Left ventricle myocardium superior (tissue), 1 donor: ENCODE measurements around the gene UBE3A. TPM values are rescaled to one million over a fixed set of nuclear protein-coding genes. Genes with fewer than 3 reads are reported as not detected.
A peak's percentile ranks its signal among the peaks of the same experiment; 100 is the strongest.

Experiments
- ATAC-seq: fragments of 200-7000 bp; cut with Tn5 transposase; one replicate; pipeline ENCODE4 v1.9.1; 2020; ENCODE audit warnings: mild to moderate bottlenecking, moderate library complexity
- DNase-seq: peaks from one replicate; pipeline ENCODE4 v3.0.0-alpha.2; 2020
- intact Hi-C: fragments of 100-400 bp; cut with micrococcal nuclease; formaldehyde crosslinking; loops from one replicate; pipeline ENCODE4 v1.11.0; 2022
- total RNA-seq: library from RNA; stranded (reverse); fragmentation: NEBNext Ultra II Directional; extraction: Animal tissue kit (Norgen Biotek cat#: 25700); gene quantifications from one replicate; pipeline ENCODE4 v1.2.1, GENCODE V29; 2021
- donor health status: DM: no; HTN: yes; CAD: no; lungs with severe emphysema.

UBE3A gene
- total RNA-seq, 1 donor from 2014 or later, result 103 TPM

DNA sequence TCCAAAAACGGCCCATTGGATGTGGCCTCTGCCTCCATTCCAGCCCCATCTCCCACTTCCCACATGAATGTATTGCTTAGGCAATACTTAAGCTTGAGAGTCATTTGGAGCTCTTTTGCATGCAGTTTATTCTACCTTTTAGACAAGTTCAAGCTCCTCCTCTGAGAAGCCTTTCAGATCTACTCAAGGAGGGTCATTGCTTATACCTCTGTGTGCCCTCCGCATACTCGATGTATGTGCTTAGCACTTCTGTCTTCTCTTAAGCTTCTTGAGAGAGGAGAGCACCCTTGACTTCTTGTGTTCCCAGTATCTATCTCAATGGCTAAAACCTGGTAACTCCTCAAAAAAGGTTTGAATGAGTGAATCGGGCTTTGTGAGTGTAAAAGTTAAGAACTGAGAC is 6.6 kb upstream of the UBE3A start:
- ATAC-seq (no peak), DNase-seq (no peak)
- intact Hi-C loops, result no loop called here

DNA sequence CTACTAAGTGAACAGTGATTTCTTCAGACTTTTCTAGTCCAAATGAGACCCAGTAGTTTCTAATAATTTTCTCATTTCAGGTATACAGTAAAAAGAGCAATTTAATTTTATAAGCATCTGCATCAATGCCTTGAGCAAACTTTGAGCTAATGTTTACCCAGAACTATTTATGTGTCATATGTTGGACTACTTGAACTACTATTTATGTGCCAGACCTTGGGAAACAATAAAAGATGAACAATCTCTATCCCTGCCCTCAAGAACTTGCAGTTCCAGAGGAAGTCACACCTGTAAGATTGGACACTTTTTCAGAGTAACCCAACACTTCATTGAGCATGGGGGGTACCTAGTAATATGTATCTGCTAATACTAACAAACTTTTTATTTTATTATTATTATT is 2.3 kb upstream of the UBE3A start:
- no peak for DNase-seq
- intact Hi-C loops, result no loop called here
- ATAC-seq, result no peak

DNA sequence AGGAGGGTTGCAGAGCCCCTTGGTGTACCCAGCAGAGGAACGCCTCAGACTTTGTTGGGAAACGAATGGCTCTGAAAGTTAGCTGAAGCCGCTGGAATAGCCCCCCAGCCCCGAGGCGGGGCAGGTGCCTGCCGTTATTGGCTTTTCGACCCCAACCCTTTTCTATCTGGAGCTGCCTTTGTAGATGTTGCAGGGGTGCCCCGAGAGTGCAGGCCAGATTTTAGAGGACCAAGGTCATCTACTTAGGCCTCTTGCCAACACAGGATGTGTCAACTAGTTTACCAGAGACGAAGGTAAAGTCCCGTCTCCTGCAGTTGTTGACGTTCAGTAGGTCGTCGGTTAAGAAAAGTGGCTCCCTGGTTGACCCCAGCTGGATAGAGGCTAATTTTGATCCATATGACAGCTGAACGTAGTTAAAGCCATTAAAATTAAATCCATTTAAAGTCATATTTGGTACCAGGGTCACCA is 579 bp upstream of the UBE3A start:
- no peak for DNase-seq
- intact Hi-C loops, result loop anchor here (5.0 kb wide), 1 partner anchor 102 kb away; no protein-coding TSS in a partner anchor
- ATAC-seq, result peak; percentile 7

DNA sequence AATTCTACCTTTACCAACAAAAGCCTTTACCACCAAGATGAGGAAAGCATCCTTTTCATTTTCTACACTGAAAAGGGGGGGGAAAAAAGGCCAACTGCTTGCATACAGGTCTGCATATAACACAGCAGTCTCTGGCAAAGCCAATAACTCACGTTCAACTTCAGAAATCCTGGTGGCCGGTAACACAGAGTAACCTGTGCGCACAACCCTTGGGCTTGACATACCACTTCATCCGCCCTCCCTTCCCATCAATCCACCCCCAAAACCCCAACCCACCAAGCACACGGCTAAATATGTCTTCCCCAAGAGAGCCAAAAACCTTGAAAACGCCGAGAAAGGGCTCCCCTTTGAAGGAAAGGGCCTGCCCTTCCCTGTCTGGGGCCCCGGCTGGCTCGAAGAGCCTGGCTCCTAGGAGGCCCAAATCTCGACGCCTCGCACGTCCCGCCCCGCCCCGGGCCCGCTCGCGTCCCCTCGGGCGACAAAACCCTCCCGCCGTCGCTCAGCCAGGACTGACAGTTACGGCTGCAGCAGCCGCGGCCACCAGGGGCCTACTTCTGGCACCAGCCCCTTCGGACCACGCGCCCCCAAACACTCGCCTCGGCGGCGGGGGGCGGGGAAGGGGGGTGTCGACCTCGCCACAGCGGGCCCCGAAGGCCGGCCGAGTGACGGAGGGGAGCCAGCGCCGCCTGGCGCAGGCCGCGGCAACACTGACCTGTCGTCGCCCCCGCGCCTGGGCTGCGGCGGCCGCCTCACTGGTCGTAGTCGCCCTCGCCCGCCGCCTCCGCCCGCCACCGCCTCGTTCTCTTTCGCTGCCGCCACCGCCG is 835 bp downstream of the UBE3A start:
- DNase-seq, result peak; percentile 79
- peak; percentile 78 for ATAC-seq
- intact Hi-C loops, result loop anchor here (5.0 kb wide), 1 partner anchor 101 kb away; no protein-coding TSS in a partner anchor

DNA sequence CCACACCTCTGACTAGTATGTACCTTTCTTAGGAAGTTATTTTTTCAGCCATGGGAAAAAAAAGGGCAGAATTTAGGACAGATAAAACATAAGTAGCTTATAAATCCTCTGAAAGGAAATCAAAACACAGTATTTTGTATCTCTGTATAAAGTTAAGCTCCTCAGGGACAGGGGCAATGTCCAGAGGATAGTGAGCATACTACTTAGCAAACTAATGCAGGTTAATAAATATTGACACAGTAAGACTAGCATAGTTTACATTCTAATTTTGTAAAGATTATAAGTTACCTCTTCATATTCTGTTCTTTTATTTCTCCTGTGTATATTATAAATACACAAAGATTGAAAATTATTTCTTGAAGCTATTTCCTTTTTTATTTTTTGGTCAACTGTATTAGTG is 2.1 kb downstream of the UBE3A start:
- DNase-seq (no peak), ATAC-seq (no peak)
- intact Hi-C loops, result loop anchor here (5.0 kb wide), 1 partner anchor 99 kb away; no protein-coding TSS in a partner anchor

DNA sequence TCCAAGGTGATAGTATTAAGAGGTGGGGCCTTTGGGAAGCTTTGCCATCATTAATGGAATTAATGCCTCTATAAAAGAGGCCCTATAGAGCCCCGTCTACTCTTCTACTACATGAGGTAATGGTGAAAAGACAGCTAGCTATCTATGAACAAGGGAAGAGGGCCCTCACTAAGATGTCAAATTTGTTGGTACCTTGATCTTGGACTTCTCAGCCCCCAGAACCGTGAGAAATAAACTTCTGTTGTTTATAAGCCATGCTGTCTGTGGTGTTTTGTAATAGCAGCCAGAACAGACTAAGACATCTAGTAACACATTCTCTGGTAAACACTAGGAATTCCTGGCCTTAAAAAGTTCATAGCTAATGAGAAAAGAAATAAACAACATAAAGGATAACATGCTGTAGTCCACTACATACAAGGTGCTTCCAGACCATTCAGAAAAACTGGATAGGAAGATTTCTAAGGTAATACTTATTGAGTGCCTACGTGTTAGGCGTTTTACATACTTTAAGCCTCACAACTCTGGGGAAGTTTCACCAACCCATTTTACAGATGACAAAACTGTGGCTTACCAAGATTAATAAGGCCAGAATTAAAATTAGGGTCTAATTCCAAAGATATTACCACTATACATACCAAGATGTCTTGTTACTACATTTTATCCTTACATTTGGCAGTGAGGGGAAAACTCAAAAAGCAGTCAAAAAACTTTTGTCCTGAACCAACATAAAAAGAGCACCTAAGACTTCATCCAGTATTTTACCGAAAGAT is 3.2 kb downstream of the UBE3A start:
- DNase-seq (no peak), ATAC-seq (no peak)
- intact Hi-C loops, result loop anchor here (5.0 kb wide), 1 partner anchor 98 kb away; no protein-coding TSS in a partner anchor

DNA sequence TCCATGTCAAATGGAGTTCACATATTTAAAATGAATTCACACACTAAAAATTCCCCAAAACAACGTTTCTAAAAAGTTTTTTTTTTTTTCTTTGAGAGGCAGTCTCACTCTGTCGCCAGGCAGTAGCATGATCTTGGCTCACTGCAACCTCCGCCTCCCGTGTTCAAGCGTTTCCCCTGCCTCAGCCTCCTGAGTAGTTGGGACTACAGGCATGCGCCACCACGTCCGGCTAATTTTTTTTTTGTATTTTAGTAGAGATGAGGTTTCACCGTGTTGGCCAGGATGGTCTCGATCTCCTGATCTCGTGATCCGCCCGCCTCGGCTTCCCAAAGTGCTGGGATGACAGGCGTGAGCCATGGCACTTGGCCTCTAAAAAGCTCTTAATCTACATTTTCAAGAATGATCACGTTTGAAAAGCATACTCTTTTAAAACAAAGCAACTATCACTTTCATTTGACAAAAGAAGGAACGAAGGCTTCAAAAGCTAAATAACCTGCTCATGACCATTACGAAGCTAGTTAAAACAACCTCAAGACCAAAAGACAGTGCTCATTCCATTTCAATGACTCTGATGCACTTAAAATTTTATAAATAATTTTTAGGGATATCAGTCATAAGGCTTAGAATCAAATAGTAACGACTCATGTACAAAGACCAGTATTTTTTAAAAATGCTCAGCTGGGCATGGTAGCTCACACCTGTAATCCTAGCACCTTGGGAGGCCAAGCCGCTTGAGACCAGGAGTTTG is 5.5 kb downstream of the UBE3A start:
- intact Hi-C loops, result no loop called here
- DNase-seq, result no peak
- ATAC-seq, result no peak

DNA sequence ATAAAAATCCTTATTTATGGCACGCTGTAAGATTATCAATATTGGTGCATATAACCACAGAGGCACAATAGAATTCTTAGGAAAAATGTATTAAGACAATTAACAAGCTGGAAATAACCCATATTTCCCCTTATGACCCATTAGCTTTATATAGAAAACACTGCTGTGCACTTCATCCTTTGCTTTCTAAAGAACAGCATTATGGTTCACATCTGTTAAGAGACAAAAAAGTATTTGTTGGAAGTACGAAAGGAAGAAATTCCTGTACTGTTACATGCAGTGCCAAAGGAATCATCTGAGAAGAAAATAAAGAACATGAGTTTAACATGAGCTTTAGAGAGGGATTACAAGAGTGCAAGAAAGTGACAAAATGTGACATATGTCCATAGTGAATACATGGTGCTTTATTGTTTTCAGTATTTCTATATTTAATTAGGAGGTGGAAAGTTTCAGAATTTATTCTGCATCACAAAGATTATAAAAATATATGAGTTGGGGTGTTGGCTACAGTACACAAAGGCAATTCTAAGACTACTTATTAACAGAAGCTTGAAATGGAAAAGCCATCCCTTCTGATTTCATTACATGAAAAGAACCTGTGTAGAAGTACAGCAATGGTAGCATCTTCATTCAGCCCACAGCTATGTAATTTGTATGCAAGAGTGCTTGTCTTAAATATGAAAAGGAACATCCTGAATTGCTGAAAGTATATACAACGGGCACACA is 6.8 kb downstream of the UBE3A start:
- intact Hi-C loops, result no loop called here
- no peak for ATAC-seq
- no peak for DNase-seq

DNA sequence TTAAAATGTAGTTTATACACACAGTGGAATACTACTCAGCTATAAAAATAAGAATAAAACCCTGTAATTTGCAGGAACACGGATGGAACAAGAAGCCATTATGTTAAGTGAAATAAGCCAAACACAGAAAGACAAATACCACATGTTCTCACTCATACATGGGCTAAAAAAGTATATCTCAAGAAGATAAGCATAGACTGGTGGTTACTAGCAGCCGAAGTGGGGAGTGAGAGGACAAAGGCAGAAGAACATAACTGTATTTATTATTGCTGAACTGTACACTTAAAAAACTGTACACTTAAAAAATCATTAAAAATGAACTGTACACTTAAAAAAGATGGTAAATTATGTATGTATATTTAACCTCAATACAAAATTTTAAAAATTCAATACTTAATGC is 11.0 kb downstream of the UBE3A start:
- intact Hi-C loops, result no loop called here
- DNase-seq (no peak), ATAC-seq (peak; percentile 39)

DNA sequence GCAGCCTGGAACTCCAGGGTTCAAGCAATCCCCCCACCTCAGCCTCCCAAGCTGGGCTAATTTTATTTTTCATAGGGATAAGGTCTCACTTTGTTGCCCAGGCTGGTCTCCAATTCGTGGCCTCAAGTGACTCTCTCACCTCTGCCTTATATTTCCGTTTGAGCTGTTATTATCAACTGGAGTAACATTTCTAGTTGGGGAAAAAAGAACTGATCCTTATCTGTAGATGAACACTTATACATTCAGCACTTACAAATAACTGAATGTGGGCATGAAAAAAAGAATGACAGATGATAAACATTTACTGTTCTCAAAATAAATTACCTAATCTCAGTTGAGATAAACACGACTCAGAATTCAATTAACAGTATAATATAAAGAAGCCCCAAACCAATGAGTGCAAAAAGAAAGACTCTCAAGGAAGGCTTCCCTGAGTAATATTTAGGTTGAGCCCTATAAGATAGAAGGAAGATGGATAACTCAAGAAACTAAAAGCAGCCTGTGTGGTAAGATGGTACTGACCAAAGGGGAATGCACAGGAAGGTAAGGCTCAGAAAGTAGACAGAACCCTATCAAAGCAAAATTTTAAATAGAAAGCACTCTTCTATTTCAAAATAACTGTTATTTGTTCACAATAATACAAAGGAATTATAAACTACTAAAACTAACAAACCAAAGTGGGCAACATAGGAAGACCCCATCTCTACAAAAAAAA is 11.8 kb downstream of the UBE3A start:
- no peak for DNase-seq
- intact Hi-C loops, result no loop called here
- peak; percentile 38 for ATAC-seq

DNA sequence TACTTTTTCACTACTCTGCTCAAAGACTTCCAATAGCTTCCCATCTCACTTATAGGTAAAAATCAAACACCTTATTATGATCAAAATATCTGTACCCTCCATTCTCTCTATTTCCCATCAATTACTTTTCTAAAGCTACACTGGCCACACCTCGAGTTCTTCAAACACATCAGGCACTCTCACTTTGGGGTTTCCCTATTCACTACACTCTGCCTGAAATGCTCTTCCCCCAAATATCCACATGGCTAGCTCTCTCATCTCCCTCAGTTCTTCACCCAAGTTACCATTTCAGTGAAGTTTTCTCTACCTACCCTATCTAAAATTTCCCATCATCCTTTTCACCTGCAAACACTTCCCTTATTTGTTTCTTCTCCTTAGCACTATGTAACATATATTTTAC is 14.8 kb downstream of the UBE3A start:
- DNase-seq, result no peak
- no peak for ATAC-seq
- intact Hi-C loops, result no loop called here

DNA sequence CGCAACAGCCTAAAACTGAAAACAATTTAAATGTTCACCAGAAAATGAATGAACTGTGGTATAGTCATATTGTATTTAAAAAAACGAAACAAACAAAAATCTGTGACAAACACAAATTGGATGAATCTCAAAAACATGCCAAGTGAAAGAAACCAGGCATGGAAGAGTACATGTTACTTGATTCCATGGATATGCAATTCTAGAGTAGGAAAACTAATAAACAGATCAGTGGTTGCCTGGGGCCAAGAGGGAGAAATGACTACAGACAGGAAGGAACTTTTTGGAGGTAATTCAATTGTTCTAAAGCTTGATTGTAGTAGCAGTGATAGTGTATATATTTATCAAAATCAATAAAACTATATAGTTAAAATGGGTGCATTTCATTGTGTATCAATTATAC is 16.8 kb downstream of the UBE3A start:
- intact Hi-C loops, result no loop called here
- ATAC-seq, result no peak
- DNase-seq, result no peak

DNA sequence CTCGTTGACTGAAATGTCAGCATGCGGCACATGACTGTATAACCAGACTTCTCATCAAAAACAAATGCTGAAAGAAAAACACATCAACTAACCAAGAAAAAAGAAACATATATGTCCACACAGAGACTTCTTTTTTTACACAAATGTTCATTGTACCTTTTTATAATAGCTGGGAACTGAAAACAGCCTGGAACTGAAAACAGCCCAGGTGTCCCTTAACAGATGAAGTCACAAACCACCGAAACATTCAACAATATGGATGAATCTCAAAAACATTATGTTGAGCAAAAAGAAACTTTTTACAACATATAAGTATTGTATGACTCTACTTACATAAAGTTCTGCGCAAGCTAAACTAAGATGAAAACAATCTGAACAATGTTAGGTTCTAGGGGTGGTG is 20.6 kb downstream of the UBE3A start:
- DNase-seq (no peak), ATAC-seq (no peak)
- intact Hi-C loops, result loop anchor here (10.0 kb wide), 1 partner anchor 53 kb away; no protein-coding TSS in a partner anchor

DNA sequence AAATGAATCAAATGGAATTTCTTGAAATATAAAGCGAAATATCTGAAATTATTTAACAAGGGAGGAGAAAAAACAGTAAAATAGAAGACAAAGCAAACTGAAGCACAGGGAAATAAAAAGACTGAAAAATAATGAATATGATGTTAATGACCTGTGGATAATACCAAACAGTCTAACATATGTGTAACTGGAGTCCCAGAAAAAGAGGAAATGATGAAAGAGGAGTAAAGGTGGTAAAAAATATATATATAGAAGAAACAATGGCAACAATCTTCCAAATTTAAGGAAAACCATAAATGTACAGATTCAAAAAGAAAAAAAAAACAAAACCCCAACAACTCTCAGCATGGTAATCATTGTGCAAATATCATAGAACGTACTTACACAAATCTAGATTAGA is 21.2 kb downstream of the UBE3A start:
- no peak for ATAC-seq
- intact Hi-C loops, result loop anchor here (10.0 kb wide), 1 partner anchor 53 kb away; no protein-coding TSS in a partner anchor

DNA sequence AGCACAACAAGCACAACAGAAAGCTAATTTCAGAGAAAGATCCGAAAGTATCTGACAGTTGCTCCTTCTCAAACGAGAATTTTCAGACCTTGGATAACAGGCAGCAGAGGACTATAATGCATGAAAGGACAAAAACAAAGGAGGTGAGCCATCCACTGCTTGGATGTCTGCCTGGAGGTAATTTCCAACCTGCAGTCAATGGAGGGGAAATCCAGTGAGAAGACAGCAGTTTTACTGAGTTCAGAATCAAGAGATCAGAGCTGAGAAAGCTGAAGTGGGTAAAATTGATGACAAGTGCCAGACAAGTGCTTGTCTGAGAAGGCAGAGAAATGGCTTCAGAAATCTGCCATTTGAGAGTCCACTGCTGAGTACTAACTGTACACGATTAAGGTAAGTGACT is 22.1 kb downstream of the UBE3A start:
- ATAC-seq (no peak), DNase-seq (no peak)
- intact Hi-C loops, result loop anchor here (10.0 kb wide), 1 partner anchor 52 kb away; no protein-coding TSS in a partner anchor

More for the DNA sequence above, 21.2 kb downstream of the UBE3A start:
- no peak for DNase-seq

DNA sequence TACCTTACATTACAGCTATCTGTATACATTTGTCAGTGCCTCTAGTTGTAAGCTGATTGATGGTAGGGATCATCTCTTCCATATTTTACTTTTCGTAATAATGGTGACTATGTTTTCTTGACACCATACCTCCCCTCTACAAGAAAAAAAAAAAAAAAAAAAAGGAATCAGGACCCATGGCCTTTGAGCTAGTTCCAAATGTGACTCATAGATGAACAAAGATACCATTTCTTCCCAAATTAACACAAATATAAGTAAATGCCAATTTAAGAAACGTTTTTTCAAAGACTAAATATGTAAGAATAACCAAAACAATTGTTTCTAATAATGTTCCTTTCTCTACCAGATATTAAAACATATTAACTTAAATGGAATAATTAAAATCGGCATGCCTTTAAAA is 23.1 kb downstream of the UBE3A start:
- ATAC-seq (no peak), DNase-seq (no peak)
- intact Hi-C loops, result loop anchor here (10.0 kb wide), 1 partner anchor 51 kb away; no protein-coding TSS in a partner anchor

DNA sequence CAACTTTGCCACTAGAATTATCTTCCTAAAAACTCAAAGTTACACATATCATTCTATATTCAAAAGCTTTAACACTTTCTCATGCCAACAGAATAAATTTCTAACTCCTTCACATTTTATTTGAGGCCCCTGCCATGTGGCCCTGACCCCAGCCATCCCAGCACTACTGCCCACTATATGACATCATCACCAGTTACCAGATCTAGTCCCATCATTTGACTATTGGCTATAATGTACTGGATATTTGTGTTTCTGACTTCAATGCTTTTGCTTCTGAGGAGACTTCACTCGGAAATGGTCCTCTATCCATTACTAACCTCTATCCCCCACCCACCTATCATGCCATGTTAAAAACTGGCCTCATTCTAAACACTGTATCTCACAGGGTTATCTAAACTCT is 23.6 kb downstream of the UBE3A start:
- intact Hi-C loops, result loop anchor here (10.0 kb wide), 1 partner anchor 50 kb away; no protein-coding TSS in a partner anchor

DNA sequence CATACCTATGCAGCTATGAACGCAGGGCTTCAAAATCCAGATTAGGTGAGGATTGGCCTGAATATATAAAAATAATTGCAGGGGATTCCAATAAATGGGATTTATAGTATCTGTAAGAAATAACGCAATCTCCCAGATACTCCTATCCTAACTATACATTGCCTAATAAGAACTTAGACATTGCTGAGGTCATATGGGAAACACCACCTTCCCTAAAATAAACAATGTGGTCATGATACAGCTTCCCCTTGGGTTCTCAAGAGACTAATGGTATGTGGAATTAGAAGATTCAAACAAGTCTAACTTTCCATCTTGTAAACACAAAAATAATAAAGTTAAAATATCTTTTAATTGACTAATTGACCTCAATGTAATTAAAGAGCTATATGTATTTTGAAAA is 28.2 kb downstream of the UBE3A start:
- ATAC-seq (peak; percentile 25), DNase-seq (no peak)
- intact Hi-C loops, result loop anchor here (10.0 kb wide), 1 partner anchor 46 kb away; no protein-coding TSS in a partner anchor

More for the DNA sequence above, 23.6 kb downstream of the UBE3A start:
- DNase-seq, result no peak
- no peak for ATAC-seq
